ENCODE results near the gene OGFOD3.

- TF ChIP-seq, protein P1, sequence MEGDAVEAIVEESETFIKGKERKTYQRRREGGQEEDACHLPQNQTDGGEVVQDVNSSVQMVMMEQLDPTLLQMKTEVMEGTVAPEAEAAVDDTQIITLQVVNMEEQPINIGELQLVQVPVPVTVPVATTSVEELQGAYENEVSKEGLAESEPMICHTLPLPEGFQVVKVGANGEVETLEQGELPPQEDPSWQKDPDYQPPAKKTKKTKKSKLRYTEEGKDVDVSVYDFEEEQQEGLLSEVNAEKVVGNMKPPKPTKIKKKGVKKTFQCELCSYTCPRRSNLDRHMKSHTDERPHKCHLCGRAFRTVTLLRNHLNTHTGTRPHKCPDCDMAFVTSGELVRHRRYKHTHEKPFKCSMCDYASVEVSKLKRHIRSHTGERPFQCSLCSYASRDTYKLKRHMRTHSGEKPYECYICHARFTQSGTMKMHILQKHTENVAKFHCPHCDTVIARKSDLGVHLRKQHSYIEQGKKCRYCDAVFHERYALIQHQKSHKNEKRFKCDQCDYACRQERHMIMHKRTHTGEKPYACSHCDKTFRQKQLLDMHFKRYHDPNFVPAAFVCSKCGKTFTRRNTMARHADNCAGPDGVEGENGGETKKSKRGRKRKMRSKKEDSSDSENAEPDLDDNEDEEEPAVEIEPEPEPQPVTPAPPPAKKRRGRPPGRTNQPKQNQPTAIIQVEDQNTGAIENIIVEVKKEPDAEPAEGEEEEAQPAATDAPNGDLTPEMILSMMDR (IDR thresholded peaks at IDR 0.05 in 4 of 5, conservative IDR thresholded peaks at IDR 0.05 in 1 of 5), result no peak
- TF ChIP-seq POLR2A (IDR thresholded peaks at IDR 0.05), result no peak
These were observed 1.6 kb downstream of the OGFOD3 start for GRCh38 chr17:82416771-82417170.

All from gastrocnemius medialis (tissue), 4 donors.